Effector memory CD8-positive, alpha-beta T cell (primary cell): ENCODE results near the gene PPP2R5D.
"Not testable (repeated sequence)": the region's sequence is repeated elsewhere in the genome, so short reads cannot be mapped to it uniquely, and the experiment has no call there.

Experiments used
- ATAC-seq: fragments of 150-1000 bp; cut with Tn5 transposase; replicated peaks from 2 replicates; pipeline ENCODE4 v1.10.0; 2021; ENCODE audit warnings: mild to moderate bottlenecking, moderate library complexity
- DNase-seq, 3 experiments: peaks; one replicate each; pipeline ENCODE4 v3.0.0; 2021
- H3K27ac Mint-ChIP-seq, 2 donors: one replicate each; pipeline ENCODE4 v1.8.0; 2022; ENCODE audit warnings: mild to moderate bottlenecking in 2 of 2, mixed read lengths in 2 of 2, moderate library complexity in 2 of 2
- H3K27me3 Mint-ChIP-seq, 2 donors: one replicate each; pipeline ENCODE4 v1.8.0; 2022; ENCODE audit warnings: mixed read lengths in 2 of 2
- H3K36me3 Mint-ChIP-seq: one replicate; pipeline ENCODE4 v1.8.0; 2022; ENCODE audit warnings: mild to moderate bottlenecking, moderate library complexity, mixed read lengths; ENCODE audit not compliant: insufficient read depth
- H3K4me1 Mint-ChIP-seq, 2 donors: one replicate each; pipeline ENCODE4 v1.8.0; 2022; ENCODE audit warnings: low read depth in 2 of 2, mixed read lengths in 2 of 2
- H3K4me3 Mint-ChIP-seq, 2 donors: one replicate each; pipeline ENCODE4 v1.8.0; 2022; ENCODE audit warnings: mild to moderate bottlenecking in 2 of 2, mixed read lengths in 2 of 2, moderate library complexity in 2 of 2
- H3K9me3 Mint-ChIP-seq, 2 donors: one replicate each; pipeline ENCODE4 v1.8.0; 2022; ENCODE audit warnings: mixed read lengths in 2 of 2

Gene PPP2R5D

GRCh38 chr6:42954405-42954804, 30.0 kb upstream of the PPP2R5D start:
- H3K27ac Mint-ChIP-seq, H3K4me1 Mint-ChIP-seq, ATAC-seq: not testable (repeated sequence)

DNA sequence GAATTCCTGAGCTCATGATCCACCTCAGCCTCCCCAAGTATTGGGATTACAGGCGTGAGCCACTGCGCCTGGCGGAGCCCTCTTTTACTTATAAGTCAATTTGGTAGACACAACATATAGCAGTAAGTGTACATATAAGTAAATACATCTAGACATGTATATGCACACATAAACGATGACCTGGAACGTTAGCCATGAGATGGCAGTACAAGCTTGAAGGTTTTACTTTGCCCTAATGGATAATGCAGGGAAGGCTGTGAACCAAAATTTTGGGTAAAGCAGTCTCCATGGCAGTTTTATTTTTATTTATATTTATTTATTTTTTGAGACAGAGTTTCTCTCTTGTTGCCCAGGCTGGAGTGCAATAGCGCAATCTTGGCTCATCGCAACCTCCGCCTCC, 26.2 kb upstream of the PPP2R5D start:
- ATAC-seq = no peak
- Mint-ChIP-seq H3K4me1 (peaks cover 0 to 11% of the 10 kb centered on the region in 2 donors), H3K4me3 (no peak overlapping the region), H3K27me3 (no peaks in the 10 kb centered on the region), H3K9me3 (no peaks in the 10 kb centered on the region), H3K36me3 (peaks cover 3% of the 10 kb centered on the region), H3K27ac (no peak overlapping the region)
- DNase-seq = no peak

More at GRCh38 chr6:42954405-42954804, 30.0 kb upstream of the PPP2R5D start:
- H3K4me3 Mint-ChIP-seq, H3K9me3 Mint-ChIP-seq, H3K36me3 Mint-ChIP-seq, H3K27me3 Mint-ChIP-seq, DNase-seq: not testable (repeated sequence)

GRCh38 chr6:42959917-42960242, 24.5 kb upstream of the PPP2R5D start:
- DNase-seq = no peak
- Mint-ChIP-seq H3K9me3 (no peaks in the 10 kb centered on the region), H3K27ac (peak overlapping the region; percentile 80 to 90), H3K4me1 (peaks cover 0 to 11% of the 10 kb centered on the region in 2 donors), H3K4me3 (peak overlapping the region in 1 of 2 donors; percentile 85), H3K36me3 (peaks cover 8% of the 10 kb centered on the region), H3K27me3 (no peaks in the 10 kb centered on the region)
- ATAC-seq = no peak

DNA sequence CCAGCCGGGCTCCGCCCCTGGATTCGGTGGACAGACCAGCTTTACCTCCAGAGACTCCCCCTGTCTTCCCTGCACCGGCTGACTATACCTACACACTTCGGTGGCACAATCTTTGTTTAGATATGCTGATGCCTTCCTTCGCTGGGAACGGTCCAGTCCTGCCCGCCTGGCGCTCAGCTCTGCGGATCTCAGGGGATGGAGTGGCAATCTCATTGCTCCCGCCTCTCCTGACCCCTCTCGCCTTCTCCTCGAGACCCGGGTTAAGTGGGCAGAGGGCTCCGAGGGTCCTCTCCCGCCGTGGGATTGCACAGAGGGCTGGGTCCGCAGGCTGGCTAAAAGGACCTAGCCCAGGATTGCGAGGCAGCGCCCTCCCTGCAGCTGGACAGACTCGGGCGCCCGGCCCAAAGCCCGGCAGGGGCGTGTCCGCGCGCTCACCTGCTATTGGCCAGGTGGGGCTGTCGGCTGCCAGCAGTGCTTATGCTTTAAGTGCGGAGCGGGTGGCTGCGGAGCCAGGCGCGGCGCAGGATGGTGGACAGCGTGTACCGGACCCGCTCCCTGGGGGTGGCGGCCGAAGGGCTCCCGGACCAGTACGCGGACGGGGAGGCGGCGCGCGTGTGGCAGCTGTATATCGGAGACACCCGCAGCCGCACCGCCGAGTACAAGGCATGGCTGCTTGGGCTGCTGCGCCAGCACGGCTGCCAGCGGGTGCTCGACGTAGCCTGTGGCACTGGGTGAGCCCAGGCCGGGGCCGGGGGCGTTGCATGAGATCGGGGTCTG, 23.9 kb upstream of the PPP2R5D start, which contains the start of gene GNMT:
TSS of gene GNMT (plus strand) at position 512 of the 777 bp plus-strand sequence. CDS start at position 526, 14 bp downstream.
- Mint-ChIP-seq H3K9me3 (no peaks in the 10 kb centered on the region), H3K27me3 (no peaks in the 10 kb centered on the region), H3K4me3 (peak within 1 kb of the TSS; percentile 63 to 85), H3K4me1 (peaks cover 0 to 11% of the 10 kb centered on the region in 2 donors), H3K27ac (peak within 1 kb of the TSS; percentile 80 to 90), H3K36me3 (peaks cover 8% of the 10 kb centered on the region)
- peak in 2 of 3 experiments; percentile 10 to 24 for DNase-seq
- peak; percentile 79 for ATAC-seq

DNA sequence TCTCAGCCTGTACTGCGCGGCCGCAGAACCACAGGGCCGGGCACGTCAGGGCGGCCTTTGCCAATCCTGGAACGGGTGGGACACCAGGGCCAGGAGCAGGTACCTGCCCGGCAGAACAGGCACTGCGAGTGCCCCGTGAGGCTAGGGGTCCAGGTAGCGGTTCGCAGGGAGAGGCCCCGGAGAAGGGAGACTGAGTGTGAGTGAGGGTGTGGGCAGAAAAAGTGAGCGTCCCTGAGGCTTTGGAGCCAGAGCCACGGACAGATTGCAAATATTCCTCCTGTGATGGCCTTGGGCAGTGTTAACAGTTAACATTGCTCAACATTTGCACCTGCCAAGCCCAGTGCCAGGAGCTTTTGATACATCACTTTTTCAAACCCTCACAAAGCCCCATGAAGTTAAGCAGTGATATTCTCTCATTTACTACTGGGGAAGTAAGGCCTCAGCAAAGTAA, 23.3 kb upstream of the PPP2R5D start:
- H3K27ac Mint-ChIP-seq = no peak overlapping the region
- H3K4me1 Mint-ChIP-seq = peaks cover 0 to 11% of the 10 kb centered on the region in 2 donors
- no peak for DNase-seq

DNA sequence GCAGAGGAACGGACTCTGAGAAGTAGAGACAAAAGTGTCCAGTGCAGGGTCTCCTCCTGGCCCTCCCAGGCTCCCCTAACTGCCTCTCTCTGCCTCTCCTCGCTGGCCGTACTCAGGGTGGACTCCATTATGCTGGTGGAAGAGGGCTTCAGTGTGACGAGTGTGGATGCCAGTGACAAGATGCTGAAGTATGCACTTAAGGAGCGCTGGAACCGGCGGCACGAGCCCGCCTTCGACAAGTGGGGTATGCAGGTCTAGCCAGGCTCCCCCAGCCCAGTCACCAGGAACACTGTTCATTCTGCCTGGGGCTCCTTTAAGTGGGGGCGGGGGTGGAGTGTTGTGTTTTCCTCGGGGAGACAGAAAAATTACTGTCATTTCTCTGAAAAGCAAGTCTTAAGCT, 22.3 kb upstream of the PPP2R5D start:
- H3K27ac Mint-ChIP-seq = no peak overlapping the region
- DNase-seq = no peak
- peak overlapping the region in 1 of 2 donors; percentile 42 for H3K4me3 Mint-ChIP-seq
- no peaks in the 10 kb centered on the region for H3K9me3 Mint-ChIP-seq
- peaks cover 0 to 11% of the 10 kb centered on the region in 2 donors for H3K4me1 Mint-ChIP-seq
- H3K27me3 Mint-ChIP-seq = no peaks in the 10 kb centered on the region
- no peak for ATAC-seq
- H3K36me3 Mint-ChIP-seq = peaks cover 8% of the 10 kb centered on the region

More for the DNA sequence above, 23.3 kb upstream of the PPP2R5D start:
- Mint-ChIP-seq H3K36me3 (peaks cover 8% of the 10 kb centered on the region), H3K4me3 (peak overlapping the region; percentile 63 to 85), H3K27me3 (no peaks in the 10 kb centered on the region), H3K9me3 (no peaks in the 10 kb centered on the region)
- ATAC-seq = no peak

DNA sequence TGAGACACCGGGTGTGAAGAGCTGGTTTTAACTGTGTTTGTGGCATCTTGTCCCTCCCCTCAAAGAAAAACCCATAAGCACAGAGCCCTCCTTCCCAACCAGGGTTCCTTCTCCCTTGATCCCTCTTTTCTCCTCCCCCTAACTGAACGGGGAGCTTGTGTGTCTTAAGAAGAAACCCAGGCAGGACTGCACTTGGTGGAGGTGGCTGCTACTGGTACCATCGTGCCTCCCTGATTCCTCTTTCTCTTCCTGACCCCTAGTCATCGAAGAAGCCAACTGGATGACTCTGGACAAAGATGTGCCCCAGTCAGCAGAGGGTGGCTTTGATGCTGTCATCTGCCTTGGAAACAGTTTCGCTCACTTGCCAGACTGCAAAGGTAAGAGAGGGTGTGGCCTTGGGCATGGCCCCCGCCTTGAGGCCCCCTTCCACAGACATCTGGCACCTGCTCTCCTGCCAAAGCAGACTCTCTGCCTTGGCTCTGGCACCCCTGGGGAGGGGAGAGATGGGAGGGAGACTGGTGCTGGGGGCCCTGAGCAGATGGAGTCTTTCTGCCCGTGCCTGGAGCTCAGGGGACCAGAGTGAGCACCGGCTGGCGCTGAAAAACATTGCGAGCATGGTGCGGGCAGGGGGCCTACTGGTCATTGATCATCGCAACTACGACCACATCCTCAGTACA, 21.7 kb upstream of the PPP2R5D start:
- ATAC-seq (no peak), DNase-seq (no peak)
- peaks cover 0 to 12% of the 10 kb centered on the region in 2 donors for H3K4me1 Mint-ChIP-seq
- H3K9me3 Mint-ChIP-seq = no peaks in the 10 kb centered on the region
- H3K27ac Mint-ChIP-seq = no peak overlapping the region
- H3K36me3 Mint-ChIP-seq = peaks cover 8% of the 10 kb centered on the region
- no peaks in the 10 kb centered on the region for H3K27me3 Mint-ChIP-seq
- no peak overlapping the region for H3K4me3 Mint-ChIP-seq

DNA sequence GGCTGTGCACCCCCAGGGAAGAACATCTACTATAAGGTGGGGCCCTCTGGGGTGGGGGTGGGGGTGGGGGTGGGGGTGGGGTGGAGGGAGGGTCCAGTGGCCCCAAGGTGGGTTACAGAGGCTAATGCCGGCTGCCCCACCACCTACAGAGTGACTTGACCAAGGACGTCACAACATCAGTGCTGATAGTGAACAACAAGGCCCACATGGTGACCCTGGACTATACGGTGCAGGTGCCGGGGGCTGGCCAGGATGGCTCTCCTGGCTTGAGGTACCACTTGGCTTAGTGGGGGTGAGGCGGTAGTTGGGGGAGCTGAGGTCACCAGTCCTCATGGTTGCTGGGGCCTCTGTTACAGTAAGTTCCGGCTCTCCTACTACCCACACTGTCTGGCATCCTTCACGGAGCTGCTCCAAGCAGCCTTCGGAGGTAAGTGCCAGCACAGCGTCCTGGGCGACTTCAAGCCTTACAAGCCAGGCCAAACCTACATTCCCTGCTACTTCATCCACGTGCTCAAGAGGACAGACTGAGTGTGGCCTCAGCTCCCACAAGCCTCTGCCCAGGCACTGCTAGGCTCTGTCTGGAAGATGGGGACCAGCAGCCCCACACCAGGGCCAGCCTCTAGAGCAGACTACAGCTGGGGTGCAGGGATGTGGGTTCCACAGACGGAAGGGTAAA, 21.1 kb upstream of the PPP2R5D start:
- ATAC-seq (no peak), DNase-seq (no peak)
- Mint-ChIP-seq H3K4me3 (no peak overlapping the region), H3K27me3 (no peaks in the 10 kb centered on the region), H3K4me1 (peaks cover 0 to 12% of the 10 kb centered on the region in 2 donors), H3K36me3 (peaks cover 8% of the 10 kb centered on the region), H3K27ac (no peak overlapping the region), H3K9me3 (no peaks in the 10 kb centered on the region)

GRCh38 chr6:42963855-42964605, 20.3 kb upstream of the PPP2R5D start:
- Mint-ChIP-seq H3K4me1 (peaks cover 0 to 12% of the 10 kb centered on the region in 2 donors), H3K27ac (peak overlapping the region in 1 of 2 donors; percentile 53), H3K27me3 (no peaks in the 10 kb centered on the region), H3K4me3 (no peak overlapping the region), H3K9me3 (no peaks in the 10 kb centered on the region), H3K36me3 (peaks cover 8% of the 10 kb centered on the region)
- DNase-seq = no peak
- ATAC-seq = no peak

DNA sequence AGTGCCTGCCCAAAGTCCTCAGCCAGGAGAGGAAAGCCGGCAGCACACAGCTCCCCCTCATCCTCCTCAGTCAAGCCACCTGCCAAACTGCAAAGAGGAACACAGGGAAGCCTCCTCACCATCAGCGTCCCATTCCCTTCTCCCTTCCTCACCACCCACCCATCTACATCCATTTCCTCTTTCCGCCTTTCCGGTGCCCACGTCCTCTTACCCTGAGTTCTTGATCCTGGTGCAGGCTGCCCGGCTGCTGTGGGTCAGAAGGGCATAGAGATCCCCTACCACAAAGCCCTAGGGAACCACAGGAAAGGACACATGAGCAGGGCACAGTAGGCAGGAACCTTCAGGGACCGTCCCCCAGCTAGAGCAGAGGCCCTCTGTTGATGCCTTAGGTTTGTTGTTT, 17.8 kb upstream of the PPP2R5D start:
- ATAC-seq = no peak
- no peak overlapping the region for H3K4me3 Mint-ChIP-seq
- peak overlapping the region in 1 of 2 donors; percentile 65 for H3K27ac Mint-ChIP-seq

GRCh38 chr6:42967228-42967627, 17.1 kb upstream of the PPP2R5D start:
- Mint-ChIP-seq H3K27ac (no peak overlapping the region), H3K27me3 (no peaks in the 10 kb centered on the region), H3K9me3 (no peaks in the 10 kb centered on the region), H3K4me1 (peaks cover 4 to 6% of the 10 kb centered on the region in 2 donors), H3K4me3 (no peak overlapping the region), H3K36me3 (peaks cover 5% of the 10 kb centered on the region)
- ATAC-seq = no peak
- DNase-seq = no peak

More for the DNA sequence above, 17.8 kb upstream of the PPP2R5D start:
- no peak for DNase-seq
- H3K36me3 Mint-ChIP-seq = peaks cover 8% of the 10 kb centered on the region
- peaks cover 3 to 4% of the 10 kb centered on the region in 2 donors for H3K4me1 Mint-ChIP-seq
- no peaks in the 10 kb centered on the region for H3K9me3 Mint-ChIP-seq
- H3K27me3 Mint-ChIP-seq = no peaks in the 10 kb centered on the region

DNA sequence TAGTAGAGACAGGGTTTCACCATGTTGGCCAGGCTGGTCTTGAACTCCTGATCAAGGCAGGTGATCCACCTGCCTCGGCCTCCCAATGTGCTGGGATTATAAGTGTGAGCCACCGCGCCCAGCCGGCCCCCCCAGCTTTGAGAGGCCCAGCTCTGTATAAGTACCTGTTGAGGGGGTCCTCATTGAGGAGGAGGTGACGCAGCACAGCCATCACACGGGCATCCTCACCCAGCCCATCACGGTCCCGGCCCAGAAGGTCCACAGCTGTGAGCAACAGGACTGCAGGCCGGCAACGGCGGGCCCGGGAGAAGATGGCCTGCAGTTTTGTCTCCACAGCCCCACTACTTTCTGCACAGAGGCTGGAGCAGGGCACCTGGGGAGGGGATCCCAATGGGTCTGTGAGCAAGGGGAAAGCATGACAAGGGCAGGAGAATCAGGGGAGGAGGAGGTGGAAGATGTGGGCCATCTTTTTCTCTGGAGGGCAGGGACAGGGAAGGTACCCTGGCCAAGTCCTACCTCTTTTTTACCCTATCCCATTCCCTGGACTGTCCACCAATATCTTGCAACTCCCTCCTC, 16.2 kb upstream of the PPP2R5D start:
- Mint-ChIP-seq H3K27ac (peak overlapping the region in 1 of 2 donors; percentile 28), H3K4me1 (peaks cover 4 to 6% of the 10 kb centered on the region in 2 donors), H3K9me3 (no peaks in the 10 kb centered on the region), H3K36me3 (peaks cover 5% of the 10 kb centered on the region), H3K4me3 (no peak overlapping the region), H3K27me3 (no peaks in the 10 kb centered on the region)
- no peak for ATAC-seq
- no peak for DNase-seq
